Neural progenitor cell (in vitro differentiated cells): ENCODE measurements around the gene LILRA5. TPM values are rescaled to one million over a fixed set of nuclear protein-coding genes. Genes with fewer than 3 reads are reported as not detected.

ENCODE experiments used
- DNase-seq: peaks from one replicate; pipeline ENCODE4 v3.0.0-alpha.2; 2016; ENCODE audit warnings: low spot score
- H2AFZ ChIP-seq: fragments of 200-600 bp; sonication (generic); replicated peaks from 2 replicates; pipeline ENCODE4 v1.6.1; 2016; ENCODE audit warnings: antibody characterized with exemption
- H3F3A ChIP-seq: fragments of 200-600 bp; sonication (generic); 2 replicates; pipeline ENCODE4 v1.6.1; 2016; ENCODE audit warnings: antibody characterized with exemption, low read depth
- H3K27ac ChIP-seq: fragments of 200-600 bp; sonication (generic); 2 replicates; pipeline ENCODE4 v1.5.1; 2016; ENCODE audit warnings: mild to moderate bottlenecking
- H3K27me3 ChIP-seq: fragments of 200-600 bp; sonication (generic); 2 replicates; pipeline ENCODE4 v1.6.1; 2016; ENCODE audit warnings: mild to moderate bottlenecking, moderate library complexity
- H3K36me3 ChIP-seq: fragments of 200-600 bp; sonication (generic); 2 replicates; pipeline ENCODE4 v1.5.1; 2016
- H3K4me1 ChIP-seq: fragments of 200-600 bp; sonication (generic); 2 replicates; pipeline ENCODE4 v1.6.1; 2016; ENCODE audit warnings: mixed run types
- H3K4me2 ChIP-seq: fragments of 200-600 bp; sonication (generic); 2 replicates; pipeline ENCODE4 v1.6.1; 2016
- H3K4me3 ChIP-seq: fragments of 200-600 bp; sonication (generic); 2 replicates; pipeline ENCODE4 v1.5.1; 2016
- H3K79me2 ChIP-seq: fragments of 200-600 bp; sonication (generic); 2 replicates; pipeline ENCODE4 v1.6.1; 2016; ENCODE audit warnings: low read depth
- H3K9ac ChIP-seq: fragments of 200-600 bp; sonication (generic); 2 replicates; pipeline ENCODE4 v1.6.1; 2016
- H3K9me3 ChIP-seq: fragments of 200-600 bp; sonication (generic); 2 replicates; pipeline ENCODE4 v1.5.1; 2016; ENCODE audit warnings: low read depth
- H4K20me1 ChIP-seq: fragments of 200-600 bp; sonication (generic); 2 replicates; pipeline ENCODE4 v1.6.1; 2016; ENCODE audit warnings: low read depth
- H3K27ac Mint-ChIP-seq: 3 replicates; pipeline ENCODE4 v1.8.0; 2021; ENCODE audit warnings: mixed read lengths
- H3K27me3 Mint-ChIP-seq: 2 replicates; pipeline ENCODE4 v1.8.0; 2022; ENCODE audit warnings: low read depth, mild to moderate bottlenecking, inconsistent platforms, moderate library complexity, mixed read lengths; ENCODE audit not compliant: insufficient read depth
- H3K36me3 Mint-ChIP-seq: 3 replicates; pipeline ENCODE4 v1.8.0; 2021; ENCODE audit warnings: mixed read lengths
- H3K4me1 Mint-ChIP-seq: 3 replicates; pipeline ENCODE4 v1.8.0; 2021; ENCODE audit warnings: mixed read lengths
- H3K4me3 Mint-ChIP-seq: 3 replicates; pipeline ENCODE4 v1.8.0; 2021; ENCODE audit warnings: mild to moderate bottlenecking, moderate library complexity, mixed read lengths
- H3K9me3 Mint-ChIP-seq: 3 replicates; pipeline ENCODE4 v1.8.0; 2020; ENCODE audit warnings: mixed read lengths
- CTCF ChIP-seq: fragments of 200-600 bp; sonication (generic); IDR thresholded peaks from 2 replicates; pipeline ENCODE4 v1.5.1; 2017; ENCODE audit warnings: antibody characterized with exemption, mild to moderate bottlenecking
- EZH2 ChIP-seq: fragments of 200-600 bp; sonication (generic); IDR thresholded peaks from 2 replicates; pipeline ENCODE4 v1.6.1; 2017; ENCODE audit warnings: antibody characterized with exemption, mild to moderate bottlenecking, moderate library complexity
- EZH2phosphoT487 ChIP-seq: fragments of 200-600 bp; sonication (generic); IDR thresholded peaks from 2 replicates; pipeline ENCODE4 v1.6.1; 2017; ENCODE audit warnings: antibody characterized with exemption
- total RNA-seq: library from RNA; depleted of rRNA; stranded (reverse); fragments of >200 nt; gene quantifications from 2 replicates; pipeline ENCODE4 v1.2.3, GENCODE V29; 2015; ENCODE audit warnings: low replicate concordance

The LILRA5 gene
- total RNA-seq, 1 donor from 2014 or later, result not detected

GRCh38 chr19:54356444-54357056 lies 43.6 kb upstream of the LILRA5 start:
- Mint-ChIP-seq H3K36me3 (no peaks in the 10 kb centered on the region), H3K27me3 (peaks cover 10% of the 10 kb centered on the region), H3K27ac (no peak overlapping the region), H3K4me1 (peaks cover 3% of the 10 kb centered on the region), H3K9me3 (peaks cover 3% of the 10 kb centered on the region), H3K4me3 (no peak overlapping the region)
- H3K79me2 ChIP-seq, result no peaks in the 10 kb centered on the region
- no peaks in the 10 kb centered on the region for H4K20me1 ChIP-seq
- no peak overlapping the region for H3K27ac ChIP-seq
- DNase-seq, result no peak
- no peak overlapping the region for H3K4me3 ChIP-seq
- H3K9ac ChIP-seq, result no peak overlapping the region
- no peaks in the 10 kb centered on the region for H3K9me3 ChIP-seq
- no peak for TF ChIP-seq CTCF
- H3F3A ChIP-seq, result no peaks in the 10 kb centered on the region
- no peak overlapping the region for H2AFZ ChIP-seq
- H3K36me3 ChIP-seq, result no peaks in the 10 kb centered on the region
- H3K4me2 ChIP-seq, result no peak overlapping the region
- no peaks in the 10 kb centered on the region for H3K4me1 ChIP-seq
- H3K27me3 ChIP-seq, result no peaks in the 10 kb centered on the region

GRCh38 chr19:54355675-54356074 lies 42.7 kb upstream of the LILRA5 start:
- TF ChIP-seq EZH2phosphoT487 (no peak), CTCF (no peak), EZH2 (no peak)
- no peaks in the 10 kb centered on the region for H3K36me3 Mint-ChIP-seq

GRCh38 chr19:54354761-54355160 lies 41.8 kb upstream of the LILRA5 start:
- H3K9me3 Mint-ChIP-seq, result peaks cover 3% of the 10 kb centered on the region
- Histone ChIP-seq H3K4me1 (no peaks in the 10 kb centered on the region), H3K27me3 (peaks cover 13% of the 10 kb centered on the region), H3K9me3 (no peaks in the 10 kb centered on the region), H4K20me1 (no peaks in the 10 kb centered on the region), H3K79me2 (no peaks in the 10 kb centered on the region), H3K4me2 (no peak overlapping the region), H3F3A (no peaks in the 10 kb centered on the region), H3K4me3 (no peak overlapping the region), H3K27ac (no peak overlapping the region), H3K9ac (no peak overlapping the region), H2AFZ (no peak overlapping the region), H3K36me3 (no peaks in the 10 kb centered on the region)
- no peak for DNase-seq
- peaks cover 3% of the 10 kb centered on the region for H3K4me1 Mint-ChIP-seq
- no peak overlapping the region for H3K27ac Mint-ChIP-seq
- H3K27me3 Mint-ChIP-seq, result peaks cover 13% of the 10 kb centered on the region
- no peak overlapping the region for H3K4me3 Mint-ChIP-seq
- no peak for TF ChIP-seq EZH2phosphoT487
- no peak for TF ChIP-seq EZH2
- no peak for TF ChIP-seq CTCF
- no peaks in the 10 kb centered on the region for H3K36me3 Mint-ChIP-seq

More at GRCh38 chr19:54355675-54356074, 42.7 kb upstream of the LILRA5 start:
- Histone ChIP-seq H3K79me2 (no peaks in the 10 kb centered on the region), H3K9ac (no peak overlapping the region), H3K36me3 (no peaks in the 10 kb centered on the region), H3K4me3 (no peak overlapping the region), H4K20me1 (no peaks in the 10 kb centered on the region), H3K27me3 (peaks cover 5% of the 10 kb centered on the region), H3F3A (no peaks in the 10 kb centered on the region), H3K4me1 (no peaks in the 10 kb centered on the region), H2AFZ (no peak overlapping the region), H3K4me2 (no peak overlapping the region), H3K27ac (no peak overlapping the region), H3K9me3 (no peaks in the 10 kb centered on the region)
- H3K4me1 Mint-ChIP-seq, result peaks cover 3% of the 10 kb centered on the region
- H3K27me3 Mint-ChIP-seq, result peaks cover 10% of the 10 kb centered on the region
- H3K4me3 Mint-ChIP-seq, result no peak overlapping the region
- no peak overlapping the region for H3K27ac Mint-ChIP-seq
- DNase-seq, result no peak
- peaks cover 3% of the 10 kb centered on the region for H3K9me3 Mint-ChIP-seq
